Psoas muscle (tissue), 8 donors: ENCODE results near the gene C2. TPM values are rescaled to one million over a fixed set of nuclear protein-coding genes. Genes with fewer than 3 reads are reported as not detected.

ENCODE experiments used
- ATAC-seq, 4 donors: fragments of 200-7000 bp; cut with Tn5 transposase; one replicate each; pipeline ENCODE4 v1.9.1; 2020; ENCODE audit warnings: moderate library complexity in 3 of 4, mild to moderate bottlenecking in 2 of 4
- DNase-seq, 2 donors: peaks; one replicate each; pipeline ENCODE4 v3.0.0-alpha.2; 2020
- H3K27ac ChIP-seq: fragments of 200-600 bp; one replicate; pipeline ENCODE4 v1.8.0; 2022
- H3K27me3 ChIP-seq, 3 donors: fragments of 200-600 bp in 1 of 3; one replicate each; pipeline versions ENCODE4 v1.6.1 to v1.8.0; 2013 to 2022; ENCODE audit warnings: low read length in 2 of 3, mild to moderate bottlenecking in 2 of 3, moderate library complexity in 1 of 3; ENCODE audit not compliant: insufficient read depth in 3 of 3
- H3K36me3 ChIP-seq, 2 donors: fragments of 200-600 bp in 1 of 2; one replicate each; pipeline versions ENCODE4 v1.6.1 to v1.8.0; 2013 to 2022; ENCODE audit warnings: low read depth in 1 of 2, mild to moderate bottlenecking in 1 of 2, moderate library complexity in 1 of 2; ENCODE audit not compliant: insufficient read depth in 1 of 2
- H3K4me1 ChIP-seq: fragments of 200-600 bp; one replicate; pipeline ENCODE4 v1.8.0; 2022
- H3K4me3 ChIP-seq: fragments of 200-600 bp; one replicate; pipeline ENCODE4 v1.8.0; 2022; ENCODE audit warnings: mild to moderate bottlenecking
- H3K9me3 ChIP-seq: fragments of 200-600 bp; one replicate; pipeline ENCODE4 v1.8.0; 2022
- CTCF ChIP-seq: fragments of 200-600 bp; IDR thresholded peaks from one replicate; pipeline ENCODE4 v1.8.0; 2022; ENCODE audit warnings: antibody characterized with exemption
- WGBS, 3 donors: extraction: QIAGEN DNeasy Blood & Tissue Kit; methylation state at CpG; one replicate each; pipeline versions ENCODE4 v1.1.6 to v1.1.7; 2013; 5-methylcytosine and 5-hydroxymethylcytosine counted together
- intact Hi-C, 2 donors: fragments of 100-400 bp; cut with DNase I; formaldehyde crosslinking; loops; one replicate each; pipeline versions ENCODE4 v1.11.0 to v1.14.2; 2022
- polyA plus RNA-seq, 3 donors: library from polyadenylated mRNA; stranded (reverse); fragments of 200-250 nt; gene quantifications; one replicate each; pipeline ENCODE4 v1.2.3, GENCODE V29; 2013
- total RNA-seq, 4 donors: library from RNA; stranded (reverse); fragmentation: NEBNext Ultra II Directional in 2 of 4; extraction: Animal tissue kit (Norgen Biotek cat#: 25700) in 2 of 4; gene quantifications; one replicate each; pipeline versions ENCODE4 v1.2.1 to v1.2.4, GENCODE V29; 2021 to 2023
- donor health status: healthy with polysubstance abuse.
- donor health status: DM: no; HTN: no; CAD: no; lungs with moderate emphysema.
- donor health status: Bipolar disorder and iron deficiency.
- donor health status: healthy.
- donor health status: DM: yes; HTN: yes; CAD: no.
- donor health status: DM: no; HTN: no; CAD: no.
- donor health status: DM: no; HTN: no; CAD: no.
- donor health status: DM: yes; HTN: yes; CAD: no.

C2 gene
- total and polyA plus RNA-seq, 7 donors: 0.77 to 5.5 (median 1.5) TPM

GRCh38 chr6:31952890-31953289 lies 25.4 kb downstream of the C2 start:
- no peaks in the 10 kb centered on the region for H3K9me3 ChIP-seq
- H3K36me3 ChIP-seq: peaks cover 0 to 66% of the 10 kb centered on the region in 2 donors
- WGBS, 3 donors: 69 to 74% (median 69%) methylated on average over 5 of the region's 5 CpGs
- no peak overlapping the region for H3K4me3 ChIP-seq
- peaks cover 7% of the 10 kb centered on the region for H3K4me1 ChIP-seq
- no peak overlapping the region for H3K27ac ChIP-seq
- H3K27me3 ChIP-seq: no peaks in the 10 kb centered on the region
- TF ChIP-seq CTCF: no peak
- DNase-seq (no peak), ATAC-seq (no peak)
- intact Hi-C loops: loop anchor here (2.0 to 5.0 kb wide), 5 partner anchors 50 to 406 kb away; partner anchors contain the start of genes LY6G5C (in 2 of the 2), ZBTB12 (in 2 of the 2), ATP6V1G2 (in 1 of the 2) and CSNK2B (in 1 of the 2)

- no peak for TF ChIP-seq CTCF
- intact Hi-C loops: loop anchor here (5.0 kb wide), 4 partner anchors 52 to 407 kb away; partner anchors contain the start of genes LY6G5C (in 2 of the 2), ATP6V1G2 (in 1 of the 2), CSNK2B (in 1 of the 2) and LY6G5B (in 1 of the 2)
- peaks cover 0 to 66% of the 10 kb centered on the region in 2 donors for H3K36me3 ChIP-seq
- no peaks in the 10 kb centered on the region for H3K9me3 ChIP-seq
- H3K27ac ChIP-seq: no peak overlapping the region
- H3K27me3 ChIP-seq: no peaks in the 10 kb centered on the region
- 96 to 97% (median 96%) methylated on average over 28 of the region's 28 CpGs for WGBS, 3 donors
- H3K4me1 ChIP-seq: peaks cover 10% of the 10 kb centered on the region
- no peak for DNase-seq
- ATAC-seq: no peak
- H3K4me3 ChIP-seq: no peak overlapping the region
Observed at GRCh38 chr6:31954511-31954910, 27.0 kb downstream of the C2 start.

- intact Hi-C loops: no loop called here
- ATAC-seq (no peak), DNase-seq (no peak)
- WGBS, 3 donors: 62 to 86% (median 65%) methylated on average over 3 of the region's 3 CpGs
- Histone ChIP-seq H3K4me1 (peaks cover 10% of the 10 kb centered on the region), H3K9me3 (no peaks in the 10 kb centered on the region), H3K4me3 (no peak overlapping the region), H3K27ac (no peak overlapping the region), H3K36me3 (peaks cover 0 to 77% of the 10 kb centered on the region in 2 donors), H3K27me3 (no peaks in the 10 kb centered on the region)
- no peak for TF ChIP-seq CTCF
Observed at GRCh38 chr6:31956796-31957195, 29.3 kb downstream of the C2 start.

GRCh38 chr6:31958412-31958740 lies 30.9 kb downstream of the C2 start:
- no peak for DNase-seq
- Histone ChIP-seq H3K4me3 (peak overlapping the region; percentile 88), H3K4me1 (peaks cover 10% of the 10 kb centered on the region), H3K27ac (peak overlapping the region; percentile 89), H3K9me3 (no peaks in the 10 kb centered on the region), H3K36me3 (peaks cover 3 to 77% of the 10 kb centered on the region in 2 donors), H3K27me3 (no peaks in the 10 kb centered on the region)
- WGBS, 3 donors: 6 to 9% (median 8%) methylated on average over 11 of the region's 11 CpGs
- TF ChIP-seq CTCF: no peak
- intact Hi-C loops: no loop called here
- peak in 3 of 4 donors; percentile 1 to 3 (median 2) for ATAC-seq
